Gastrocnemius medialis (tissue), 4 donors: ENCODE results near the gene NSD2. TPM values are rescaled to one million over a fixed set of nuclear protein-coding genes. Genes with fewer than 3 reads are reported as not detected.
"Not testable (repeated sequence)": the region's sequence is repeated elsewhere in the genome, so short reads cannot be mapped to it uniquely, and the experiment has no call there.

ENCODE experiments used
- ATAC-seq, 2 donors: fragments of 150-250 bp; one replicate each; pipeline ENCODE4 v1.9.1; 2016
- DNase-seq, 2 donors: peaks; one replicate each; pipeline ENCODE4 v3.0.0-alpha.2; 2019
- H3K27ac ChIP-seq, 4 donors: fragments of 200-600 bp; sonication (generic); 1 replicate in 1 of 4; 2 replicates in 3 of 4; pipeline ENCODE4 v1.5.1; 2016 to 2018; ENCODE audit warnings: mild to moderate bottlenecking in 2 of 4, moderate library complexity in 1 of 4
- H3K27me3 ChIP-seq, 3 donors: fragments of 200-600 bp; sonication (generic) in 2 of 3; 1 replicate in 1 of 3; 2 replicates in 2 of 3; pipeline versions ENCODE4 v1.5.1 to v1.6.0; 2016 to 2019; ENCODE audit warnings: mild to moderate bottlenecking in 1 of 3, moderate library complexity in 1 of 3
- H3K36me3 ChIP-seq, 2 donors: fragments of 200-600 bp; sonication (generic) in 1 of 2; one replicate each; pipeline ENCODE4 v1.5.1; 2017 to 2018
- H3K4me1 ChIP-seq, 2 donors: fragments of 200-600 bp; sonication (generic) in 1 of 2; one replicate each; pipeline ENCODE4 v1.5.1; 2016 to 2017; ENCODE audit warnings: mild to moderate bottlenecking in 2 of 2
- H3K4me3 ChIP-seq, 4 donors: fragments of 200-600 bp; sonication (generic) in 3 of 4; 1 replicate in 1 of 4; 2 replicates in 3 of 4; pipeline ENCODE4 v1.5.1; 2016 to 2019; ENCODE audit warnings: mild to moderate bottlenecking in 2 of 4
- H3K9me3 ChIP-seq, 3 donors: fragments of 200-600 bp; sonication (generic) in 2 of 3; 1 replicate in 1 of 3; 2 replicates in 2 of 3; pipeline ENCODE4 v1.5.1; 2016 to 2019
- CTCF ChIP-seq, 5 experiments: fragments of 450-650 bp in 3 of 5; fragments of 200-600 bp in 2 of 5; sonication (generic) in 2 of 5; IDR thresholded peaks in 4 of 5; conservative IDR thresholded peaks in 1 of 5; 1 replicate in 4 of 5; 2 replicates in 1 of 5; pipeline ENCODE4 v1.5.1; 2016 to 2019; ENCODE audit warnings: antibody characterized with exemption in 5 of 5, mild to moderate bottlenecking in 3 of 5, moderate library complexity in 3 of 5
- POLR2A ChIP-seq, 2 donors: fragments of 450-650 bp; IDR thresholded peaks; one replicate each; pipeline ENCODE4 v1.6.1; 2017; ENCODE audit warnings: antibody characterized with exemption in 2 of 2, mild to moderate bottlenecking in 2 of 2, moderate library complexity in 2 of 2
- in situ Hi-C, 4 donors: fragments of 200-750 bp; cut with MboI; loops; one replicate each; pipeline versions ENCODE4 v1.15.0 to v1.8.0; 2017; ENCODE audit warnings: low sequenced_read_pairs in 4 of 4
- intact Hi-C: fragments of 100-400 bp; cut with DNase I; formaldehyde crosslinking; loops from one replicate; pipeline ENCODE4 v1.15.1; 2023; ENCODE audit warnings: low total_unique reads
- microRNA counts, 2 donors: library from miRNA; unstranded; fragments of <30 nt; microRNA quantifications; one replicate each; lab custom pipeline; 2016
- microRNA-seq, 2 donors: library from miRNA; unstranded; fragments of <30 nt; microRNA quantifications; one replicate each; pipeline ENCODE4, GENCODE V29; 2016; ENCODE audit warnings: borderline replicate concordance in 2 of 2
- total RNA-seq, 4 donors: library from RNA; depleted of rRNA; stranded (reverse); fragments of >200 nt; gene quantifications; one replicate each; pipeline versions ENCODE4 v1.1.0 to v1.2.3, GENCODE V29; 2016

Gene NSD2
- total RNA-seq, 4 donors from 2014 or later: 14.8 to 21.3 (median 16.8) TPM

GRCh38 chr4:2025817-2026216 is 154.6 kb downstream of the NSD2 start:
- H3K27ac ChIP-seq: no peak overlapping the region
- TF ChIP-seq POLR2A (IDR thresholded peaks at IDR 0.05) (no peak), CTCF (IDR thresholded peaks at IDR 0.05 in 4 of 5, conservative IDR thresholded peaks at IDR 0.05 in 1 of 5) (no peak)
- in situ Hi-C loops: no loop called here
- H3K4me3 ChIP-seq: no peak overlapping the region
- H3K9me3 ChIP-seq: no peaks in the 10 kb centered on the region
- ATAC-seq: no peak
- DNase-seq: no peak
- intact Hi-C loops: no loop called here
- H3K27me3 ChIP-seq: peaks cover 9 to 18% (median 15%) of the 10 kb centered on the region in 3 donors
- H3K36me3 ChIP-seq: no peaks in the 10 kb centered on the region
- no peaks in the 10 kb centered on the region for H3K4me1 ChIP-seq

- H3K4me3 ChIP-seq, H3K27me3 ChIP-seq, H3K4me1 ChIP-seq, H3K36me3 ChIP-seq, H3K9me3 ChIP-seq, DNase-seq, in situ Hi-C loops, intact Hi-C loops, H3K27ac ChIP-seq, ATAC-seq: not testable (repeated sequence)
These were observed 155.9 kb downstream of the NSD2 start for GRCh38 chr4:2027120-2027519.

- in situ Hi-C loops: not testable (repeated sequence)
These were observed 160.0 kb downstream of the NSD2 start for GRCh38 chr4:2031161-2031560.

More at GRCh38 chr4:2031161-2031560, 160.0 kb downstream of the NSD2 start:
- H3K4me3 ChIP-seq, H3K4me1 ChIP-seq, H3K9me3 ChIP-seq, DNase-seq, H3K27ac ChIP-seq, intact Hi-C loops, H3K27me3 ChIP-seq, H3K36me3 ChIP-seq, ATAC-seq: not testable (repeated sequence)

MicroRNA genes within 50 kb of the gene (microRNA counts, 767-probe panel; counts per million panel counts)
- 356 to 448 counts per million in 2 donors for microRNA hsa-miR-943 (lab: Ali Mortazavi, UCI)

Small RNA genes lying within 50 kb of the gene (microRNA-seq; reads per million reads assigned to microRNA genes)
- 0 reads per million in 2 donors for gene MIR943

Other genes starting within 250 kb of the NSD2 start
- gene FAM53A, start 187.1 kb upstream of the NSD2 start, total RNA-seq: 1 to 10 TPM; 1.8 to 5.2 (median 2.8) TPM
- gene SLBP, start 159.1 kb upstream of the NSD2 start, total RNA-seq: 10 to 100 TPM; 17.0 to 25.6 (median 21.0) TPM
- 10 to 100 TPM; 30.3 to 78.0 (median 44.2) TPM for gene TMEM129, start 150.1 kb upstream of the NSD2 start, total RNA-seq
- gene TACC3, start 149.9 kb upstream of the NSD2 start, total RNA-seq: 1 to 10 TPM; 1.5 to 3.2 (median 1.9) TPM
- under 1 TPM in 3 of 4 donors, not detected in 1; 0.15 to 0.51 (median 0.18) TPM for gene FGFR3, start 78.1 kb upstream of the NSD2 start, total RNA-seq
- 10 to 100 TPM; 23.2 to 40.3 (median 33.6) TPM for gene LETM1, start 15.2 kb upstream of the NSD2 start, total RNA-seq
- gene NELFA, start 137.6 kb downstream of the NSD2 start, total RNA-seq: 10 to 100 TPM in 3 of 4 donors, 1 to 10 TPM in 1; 8.1 to 21.1 (median 15.9) TPM
- gene NAT8L, start 187.9 kb downstream of the NSD2 start, total RNA-seq: 1 to 10 TPM; 1.5 to 3.2 (median 1.8) TPM